Right atrium auricular region (tissue), 2 donors: ENCODE measurements around the gene PTGS2. TPM values are rescaled to one million over a fixed set of nuclear protein-coding genes. Genes with fewer than 3 reads are reported as not detected.

Experiments used
- total RNA-seq, 2 donors: library from RNA; depleted of rRNA; stranded (reverse); fragments of >200 nt; gene quantifications; one replicate each; pipeline ENCODE4 v1.1.0, GENCODE V29; 2016

PTGS2 gene
- total RNA-seq, 2 donors from 2014 or later = 1.9 to 2.5 TPM

Other genes starting within 250 kb of the PTGS2 start
- gene PDC, start 219.3 kb downstream of the PTGS2 start, total RNA-seq = not detected
- 1 to 10 TPM; 5.8 to 8.2 TPM for gene PLA2G4A, start 148.5 kb upstream of the PTGS2 start, total RNA-seq